Measurements from ENCODE around the gene GPX3. TPM values are rescaled to one million over a fixed set of nuclear protein-coding genes. Genes with fewer than 3 reads are reported as not detected.

GPX3 gene
- total RNA-seq, 4 donors from 2014 or later = 690 to 3,141 (median 1,517) TPM

GRCh38 chr5:151052836-151053235, 32.4 kb downstream of the GPX3 start:
- Histone ChIP-seq H3K4me3 (no peak overlapping the region), H3K9me3 (no peaks in the 10 kb centered on the region), H3K27ac (no peak overlapping the region), H3K36me3 (peaks cover 0 to 87% of the 10 kb centered on the region in 2 donors), H3K27me3 (no peaks in the 10 kb centered on the region), H3K4me1 (peaks cover 0 to 32% (median 9%) of the 10 kb centered on the region in 3 donors)
- TF ChIP-seq EP300 (IDR thresholded peaks at IDR 0.05) (no peak), CTCF (IDR thresholded peaks at IDR 0.05) (no peak), POLR2A (IDR thresholded peaks at IDR 0.05) (no peak), POLR2AphosphoS5 (IDR thresholded peaks at IDR 0.05) (no peak)
- no peak for ATAC-seq
- WGBS, 2 donors (ENCODE audit: low coverage in 1 of 2) = 50 to 83% methylated on average over 2 of the region's 3 CpGs

- Histone ChIP-seq H3K4me1 (peaks cover 0 to 22% (median 9%) of the 10 kb centered on the region in 3 donors), H3K4me3 (no peak overlapping the region), H3K27ac (no peak overlapping the region), H3K9me3 (no peaks in the 10 kb centered on the region), H3K36me3 (peaks cover 0 to 87% of the 10 kb centered on the region in 2 donors), H3K27me3 (no peaks in the 10 kb centered on the region)
- 83% methylated on average over 1 of the region's 4 CpGs; no CpG with 5 or more reads in 1 of the 2 donors for WGBS, 2 donors (ENCODE audit: low coverage in 1 of 2)
- TF ChIP-seq POLR2AphosphoS5 (IDR thresholded peaks at IDR 0.05) (no peak), POLR2A (IDR thresholded peaks at IDR 0.05) (no peak), CTCF (IDR thresholded peaks at IDR 0.05) (no peak), EP300 (IDR thresholded peaks at IDR 0.05) (no peak)
- no peak for ATAC-seq
These were observed 33.5 kb downstream of the GPX3 start for GRCh38 chr5:151053796-151054462.

- 76 to 83% methylated on average over 1 to 2 of the region's 3 CpGs for WGBS, 2 donors (ENCODE audit: low coverage in 1 of 2)
- H3K4me3 ChIP-seq = no peak overlapping the region
- no peaks in the 10 kb centered on the region for H3K27me3 ChIP-seq
- H3K36me3 ChIP-seq = peaks cover 0 to 85% of the 10 kb centered on the region in 2 donors
- H3K27ac ChIP-seq = no peak overlapping the region
- no peak for ATAC-seq
- TF ChIP-seq POLR2A (IDR thresholded peaks at IDR 0.05) (no peak), EP300 (IDR thresholded peaks at IDR 0.05) (no peak), POLR2AphosphoS5 (IDR thresholded peaks at IDR 0.05) (no peak), CTCF (IDR thresholded peaks at IDR 0.05) (no peak)
- peaks cover 0 to 21% (median 9%) of the 10 kb centered on the region in 3 donors for H3K4me1 ChIP-seq
- no peaks in the 10 kb centered on the region for H3K9me3 ChIP-seq
These were observed 34.3 kb downstream of the GPX3 start for GRCh38 chr5:151054709-151055108.

GRCh38 chr5:151055336-151055735, 34.9 kb downstream of the GPX3 start:
- no peaks in the 10 kb centered on the region for H3K27me3 ChIP-seq
- H3K4me1 ChIP-seq = peaks cover 3 to 27% (median 15%) of the 10 kb centered on the region in 3 donors
- H3K36me3 ChIP-seq = peaks cover 0 to 85% of the 10 kb centered on the region in 2 donors
- H3K9me3 ChIP-seq = no peaks in the 10 kb centered on the region
- no peak overlapping the region for H3K27ac ChIP-seq
- WGBS, 2 donors (ENCODE audit: low coverage in 1 of 2) = 89 to 100% methylated on average over 1 to 5 of the region's 6 CpGs
- ATAC-seq = no peak
- TF ChIP-seq CTCF (IDR thresholded peaks at IDR 0.05) = no peak
- TF ChIP-seq POLR2AphosphoS5 (IDR thresholded peaks at IDR 0.05) = no peak
- TF ChIP-seq POLR2A (IDR thresholded peaks at IDR 0.05) = no peak
- no peak for TF ChIP-seq EP300 (IDR thresholded peaks at IDR 0.05)
- no peak overlapping the region for H3K4me3 ChIP-seq

Measured in gastroesophageal sphincter (tissue), 4 donors.